SK-N-SH (cell line): Measurements from ENCODE around the gene AATF. TPM values are rescaled to one million over a fixed set of nuclear protein-coding genes. Genes with fewer than 3 reads are reported as not detected.

Experiments
- CTCF ChIA-PET: fragments of 300-600, 350-600 bp; formaldehyde crosslinking; extraction: SDS; loops from one replicate; lab custom pipeline; 2021; lab: Yijun Ruan, JAX
- POLR2A ChIA-PET: fragments of 350-600 bp; sonication (Branson Sonifier 250); formaldehyde crosslinking; extraction: SDS; loops from one replicate; lab custom pipeline; 2020; ENCODE audit warnings: antibody characterized with exemption, inconsistent platforms; lab: Yijun Ruan, JAX
- DNase-seq: peaks from one replicate; pipeline ENCODE4 v3.0.0; 2012
- H2AFZ ChIP-seq: fragments of 200-600 bp; sonication (generic); 2 replicates; pipeline ENCODE4 v1.8.1; 2016; ENCODE audit warnings: antibody characterized with exemption, mild to moderate bottlenecking, low read depth
- H3F3A ChIP-seq: fragments of 200-600 bp; sonication (generic); replicated peaks from 2 replicates; pipeline ENCODE3; 2016; ENCODE audit warnings: antibody characterized with exemption, mild to moderate bottlenecking; ENCODE audit not compliant: insufficient read depth
- H3K27ac ChIP-seq, 2 experiments: fragments of 200-500 bp in 1 of 2; fragments of 200-600 bp in 1 of 2; sonication (Bioruptor generic) in 1 of 2; sonication (generic), shearing (Covaris generic) in 1 of 2; 2 replicates each; pipeline versions ENCODE4 v1.5.1 to v1.6.1; 2014 to 2016; ENCODE audit warnings: low read depth in 2 of 2, inconsistent platforms in 1 of 2, low read length in 1 of 2, mild to moderate bottlenecking in 1 of 2, mixed read lengths in 1 of 2
- H3K27me3 ChIP-seq: fragments of 200-600 bp; sonication (generic), shearing (Covaris generic); 2 replicates; pipeline ENCODE4 v1.6.1; 2016; ENCODE audit warnings: mixed run types; ENCODE audit not compliant: insufficient read depth
- H3K36me3 ChIP-seq, 2 experiments: fragments of 200-500 bp in 1 of 2; fragments of 200-600 bp in 1 of 2; sonication (Bioruptor generic) in 1 of 2; sonication (generic) in 1 of 2; replicated peaks in 1 of 2; 2 replicates each; pipeline versions ENCODE3 to v1.5.1; 2014 to 2016; ENCODE audit warnings: low read length in 1 of 2, mild to moderate bottlenecking in 1 of 2; ENCODE audit not compliant: insufficient read depth in 2 of 2, control insufficient read depth in 1 of 2
- H3K4me1 ChIP-seq, 2 experiments: fragments of 200-500 bp in 1 of 2; fragments of 200-600 bp in 1 of 2; sonication (Bioruptor generic) in 1 of 2; sonication (generic), shearing (Covaris generic) in 1 of 2; 2 replicates each; pipeline versions ENCODE4 v1.5.1 to v1.6.1; 2014 to 2016; ENCODE audit warnings: low read depth in 1 of 2, low read length in 1 of 2, mixed run types in 1 of 2; ENCODE audit not compliant: insufficient read depth in 2 of 2, control insufficient read depth in 1 of 2
- H3K4me2 ChIP-seq: fragments of 200-600 bp; sonication (generic), shearing (Covaris generic); 2 replicates; pipeline ENCODE4 v1.6.1; 2017; ENCODE audit warnings: mixed run types
- H3K4me3 ChIP-seq, 2 experiments: fragments of 200-500 bp in 1 of 2; fragments of 200-600 bp in 1 of 2; sonication (Bioruptor generic) in 1 of 2; sonication (generic), shearing (Covaris generic) in 1 of 2; 2 replicates each; pipeline versions ENCODE4 v1.5.1 to v1.8.1; 2014 to 2016; ENCODE audit warnings: low read depth in 2 of 2, inconsistent platforms in 1 of 2, low read length in 1 of 2, mild to moderate bottlenecking in 1 of 2, mixed read lengths in 1 of 2, moderate library complexity in 1 of 2
- H3K79me2 ChIP-seq: fragments of 200-600 bp; sonication (generic); 2 replicates; pipeline ENCODE4 v1.8.1; 2017; ENCODE audit warnings: mild to moderate bottlenecking; ENCODE audit not compliant: insufficient read depth
- H3K9ac ChIP-seq: fragments of 200-600 bp; sonication (generic); 2 replicates; pipeline ENCODE4 v1.6.1; 2017; ENCODE audit warnings: mixed run types
- H3K9me2 ChIP-seq: fragments of 200-600 bp; sonication (generic); 2 replicates; pipeline ENCODE4 v1.6.1; 2017; ENCODE audit warnings: mixed run types
- H3K9me3 ChIP-seq: fragments of 200-600 bp; sonication (generic); 2 replicates; pipeline ENCODE4 v1.6.1; 2017; ENCODE audit warnings: mixed run types, mild to moderate bottlenecking, moderate library complexity
- H4K20me1 ChIP-seq: fragments of 200-600 bp; sonication (generic); 2 replicates; pipeline ENCODE4 v1.6.1; 2017; ENCODE audit warnings: mild to moderate bottlenecking, mixed run types; ENCODE audit not compliant: insufficient read depth
- CHD2 ChIP-seq: fragments of 150-350 bp; IDR thresholded peaks from 2 replicates; pipeline ENCODE4 v1.6.1; 2018; ENCODE audit warnings: low read length; ENCODE audit not compliant: partially characterized antibody
- FOSL2 ChIP-seq: IDR thresholded peaks from 2 replicates; pipeline ENCODE4 v1.4.0; 2012; ENCODE audit warnings: low read depth, mild to moderate bottlenecking, moderate library complexity, borderline replicate concordance
- JUND ChIP-seq: IDR thresholded peaks from 2 replicates; pipeline ENCODE4 v1.4.0; 2012
- NFIC ChIP-seq: IDR thresholded peaks from 2 replicates; pipeline ENCODE4 v1.4.0; 2012; ENCODE audit warnings: borderline replicate concordance
- REST ChIP-seq: IDR thresholded peaks from 2 replicates; pipeline ENCODE4 v1.6.1; 2012; ENCODE audit warnings: mild to moderate bottlenecking, low read depth, low read length, moderate library complexity
- RXRA ChIP-seq: IDR thresholded peaks from 2 replicates; pipeline ENCODE4 v1.4.0; 2012; ENCODE audit warnings: low read depth, mild to moderate bottlenecking, borderline replicate concordance
- SIN3A ChIP-seq: IDR thresholded peaks from 2 replicates; pipeline ENCODE4 v1.6.1; 2012; ENCODE audit warnings: low read depth, mild to moderate bottlenecking, low read length, moderate library complexity, borderline replicate concordance
- TCF12 ChIP-seq: IDR thresholded peaks from 2 replicates; pipeline ENCODE4 v1.4.0; 2012
- WGBS: methylation state at CpG from one replicate; pipeline ENCODE4 v1.1.6; 2017; ENCODE audit warnings: low lambda C conversion rate; 5-methylcytosine and 5-hydroxymethylcytosine counted together
- polyA plus RNA-seq, 3 experiments: library from polyadenylated mRNA; depleted of rRNA; stranded (reverse); fragments of >200 nt; gene quantifications; 2 replicates each; pipeline ENCODE4 v1.2.3, GENCODE V29; 2012

The AATF gene
- polyA plus RNA-seq, 1 of the 3 experiments (the other 2 are of a cell fraction): 18.8 TPM

DNA sequence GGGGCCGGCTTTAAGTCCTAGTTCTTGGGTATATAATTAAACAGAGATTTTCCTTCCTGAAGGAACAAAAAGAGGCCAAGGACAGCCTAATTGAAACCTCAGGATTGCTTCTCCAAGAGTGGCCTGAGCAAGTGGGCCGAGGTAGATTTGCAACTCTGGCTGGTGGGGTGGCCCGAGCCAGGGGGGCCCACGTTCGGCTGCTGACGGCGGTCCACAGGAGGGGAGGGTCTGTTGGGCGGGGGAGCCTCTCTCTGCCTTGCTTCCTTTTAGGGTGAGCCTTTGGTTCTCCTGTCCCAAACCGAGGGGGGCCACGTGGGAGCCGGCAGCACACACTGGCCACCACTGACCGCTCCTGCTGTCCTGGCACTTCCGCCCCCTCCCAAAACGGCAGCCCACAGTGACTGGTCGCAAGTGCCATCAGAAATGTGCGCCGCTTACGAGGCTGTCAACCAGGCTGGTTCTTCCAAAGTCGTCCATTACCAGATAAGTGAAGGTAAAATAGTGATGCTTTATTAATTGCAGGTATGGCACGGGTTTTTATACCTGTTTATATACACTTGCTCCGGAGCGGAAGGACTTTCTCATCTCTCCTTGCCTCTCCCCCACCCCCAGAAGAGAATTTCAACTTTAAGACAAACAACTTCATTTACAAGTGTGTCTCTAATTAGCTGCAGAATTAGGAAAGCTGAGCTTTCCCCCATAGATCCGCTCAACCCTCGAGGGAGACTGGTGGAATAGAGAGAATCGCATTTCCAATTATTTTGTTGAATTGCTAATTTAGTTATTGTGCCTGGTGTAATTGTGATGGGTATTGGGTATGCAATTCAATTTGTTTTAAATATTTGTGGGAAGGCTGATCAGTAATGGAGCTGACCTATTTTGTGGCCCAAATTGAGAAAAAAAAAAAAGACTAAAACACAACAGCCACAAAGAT, 117.8 kb downstream of the AATF start:
- Histone ChIP-seq H3K27me3 (no peaks in the 10 kb centered on the region), H3K79me2 (no peaks in the 10 kb centered on the region), H3K9me2 (no peaks in the 10 kb centered on the region), H3K9me3 (no peaks in the 10 kb centered on the region), H3K4me1 (peaks cover 0 to 12% of the 10 kb centered on the region in 2 experiments; a peak in 1 of 4 replicates), H3F3A (no peaks in the 10 kb centered on the region), H3K4me3 (no peak overlapping the region), H2AFZ (no peak overlapping the region), H3K27ac (no peak overlapping the region), H3K9ac (no peak overlapping the region), H4K20me1 (no peaks in the 10 kb centered on the region), H3K4me2 (no peak overlapping the region), H3K36me3 (no peaks in the 10 kb centered on the region)
- TF ChIP-seq REST: no peak
- 90% methylated on average over 16 of the region's 25 CpGs for WGBS
- no peak for DNase-seq
- POLR2A ChIA-PET: no interaction called here
- CTCF ChIA-PET: interaction anchor here (1.2 to 6.0 kb wide), 4 partner anchors 19 to 173 kb away, joined by 3 to 36 read pairs (median 6); no protein-coding TSS in a partner anchor

DNA sequence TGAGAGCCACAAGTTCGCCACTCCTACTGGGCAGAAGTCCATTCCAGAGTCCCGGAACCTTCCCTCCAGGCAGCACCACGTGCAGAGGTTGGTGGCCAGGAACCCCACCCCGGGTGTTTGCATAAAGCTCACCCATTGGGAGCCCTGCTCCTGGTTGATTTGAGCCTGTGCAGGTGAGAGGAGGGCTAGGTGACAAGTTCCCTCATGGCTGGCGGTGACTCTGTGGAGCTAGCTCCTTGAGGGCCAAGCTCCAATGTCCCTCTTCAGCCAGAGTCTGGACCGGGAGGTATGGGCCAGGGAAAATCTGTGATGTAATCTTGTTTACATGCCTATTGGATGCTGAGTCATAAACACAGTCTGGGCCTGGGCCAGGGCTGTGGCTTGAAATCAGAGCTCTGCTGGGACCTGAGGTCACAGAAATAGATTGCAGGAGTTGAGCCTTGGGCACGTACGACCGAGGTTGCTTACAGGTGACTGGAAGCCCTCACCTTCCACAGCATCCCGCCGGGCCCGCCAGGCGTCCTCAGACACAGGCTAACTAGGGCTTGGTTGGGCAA, 118.9 kb downstream of the AATF start:
- POLR2A ChIA-PET: no interaction called here
- no peak overlapping the region for H3K27ac ChIP-seq
- DNase-seq: peak; percentile 44

More for the DNA sequence above, 118.9 kb downstream of the AATF start:
- Histone ChIP-seq H3K9ac (no peak overlapping the region), H3K4me3 (no peak overlapping the region), H3K27me3 (no peaks in the 10 kb centered on the region), H3K4me1 (peaks cover 0 to 12% of the 10 kb centered on the region in 2 experiments; a peak in 1 of 4 replicates), H3K9me3 (no peaks in the 10 kb centered on the region), H3F3A (no peaks in the 10 kb centered on the region), H3K9me2 (no peaks in the 10 kb centered on the region), H3K36me3 (no peaks in the 10 kb centered on the region), H4K20me1 (no peaks in the 10 kb centered on the region), H3K4me2 (no peak overlapping the region), H2AFZ (no peak overlapping the region), H3K79me2 (no peaks in the 10 kb centered on the region)
- 51% methylated on average over 11 of the region's 13 CpGs for WGBS
- TF ChIP-seq NFIC (peak; percentile 75), CHD2 (no peak), RXRA (peak; percentile 49; the same call in 1 of the 2 replicates), JUND (peak; percentile 51), FOSL2 (peak; percentile 68; the same call in 1 of the 2 replicates), TCF12 (peak; percentile 21; the same call in 1 of the 2 replicates), SIN3A (no peak)
- CTCF ChIA-PET: interaction anchor here (1.2 to 2.4 kb wide), 3 partner anchors 20 to 172 kb away, joined by 3 to 10 read pairs (median 3); no protein-coding TSS in a partner anchor
